Transverse colon (tissue), 4 donors: Measurements from ENCODE around the gene UCK1. TPM values are rescaled to one million over a fixed set of nuclear protein-coding genes. Genes with fewer than 3 reads are reported as not detected.

Experiments used
- DNase-seq: peaks from one replicate; pipeline ENCODE4 v3.0.0-alpha.2; 2019
- H3K27ac ChIP-seq, 4 donors: fragments of 200-600 bp; sonication (generic); 2 replicates each; pipeline ENCODE4 v1.5.1; 2016 to 2018; ENCODE audit warnings: inconsistent platforms in 4 of 4
- H3K27me3 ChIP-seq: fragments of 200-600 bp; sonication (generic); 2 replicates; pipeline ENCODE4 v1.5.1; 2017; ENCODE audit warnings: inconsistent platforms
- H3K36me3 ChIP-seq, 4 donors: fragments of 200-600 bp; sonication (generic); 2 replicates each; pipeline ENCODE4 v1.5.1; 2017 to 2019; ENCODE audit warnings: inconsistent platforms in 4 of 4
- H3K4me1 ChIP-seq, 4 donors: fragments of 200-600 bp; sonication (generic); 2 replicates each; pipeline ENCODE4 v1.5.1; 2017 to 2020; ENCODE audit warnings: inconsistent platforms in 4 of 4
- H3K4me3 ChIP-seq, 4 donors: fragments of 200-600 bp; sonication (generic); 1 replicate in 1 of 4; 2 replicates in 3 of 4; pipeline versions ENCODE4 v1.5.1 to v1.6.1; 2017 to 2019; ENCODE audit warnings: inconsistent platforms in 4 of 4
- H3K9me3 ChIP-seq, 2 donors: fragments of 200-600 bp; sonication (generic); 2 replicates each; pipeline ENCODE4 v1.5.1; 2017 to 2019; ENCODE audit warnings: inconsistent platforms in 2 of 2
- CTCF ChIP-seq, 5 experiments: fragments of 200-600 bp in 3 of 5; fragments of 450-650 bp in 2 of 5; sonication (generic) in 3 of 5; IDR thresholded peaks; 1 replicate in 2 of 5; 2 replicates in 3 of 5; pipeline ENCODE4 v1.5.1; 2016 to 2017; ENCODE audit warnings: antibody characterized with exemption in 5 of 5, inconsistent platforms in 3 of 5, mild to moderate bottlenecking in 2 of 5, moderate library complexity in 1 of 5
- EP300 ChIP-seq: sonication (generic); formaldehyde crosslinking; IDR thresholded peaks from one replicate; pipeline ENCODE4 v1.6.1; 2017; ENCODE audit warnings: antibody characterized with exemption, low read depth
- POLR2A ChIP-seq: fragments of 450-650 bp; IDR thresholded peaks from one replicate; pipeline ENCODE4 v1.6.1; 2016; ENCODE audit warnings: antibody characterized with exemption, mild to moderate bottlenecking, moderate library complexity
- POLR2AphosphoS5 ChIP-seq, 3 donors: sonication (generic); formaldehyde crosslinking; IDR thresholded peaks; one replicate each; pipeline ENCODE4 v1.6.1; 2016; ENCODE audit warnings: antibody characterized with exemption in 3 of 3
- WGBS, 2 donors: methylation state at CpG; one replicate each; pipeline ENCODE4 v1.1.5; 2018; ENCODE audit warnings: low coverage in 1 of 2; 5-methylcytosine and 5-hydroxymethylcytosine counted together
- in situ Hi-C, 4 donors: fragments of 200-750 bp; cut with MboI; loops; one replicate each; pipeline versions ENCODE4 v1.15.0 to v1.15.1; 2017; ENCODE audit warnings: low sequenced_read_pairs in 3 of 4, low pct_ligation_motif_present in 1 of 4, low pct_unique_long_range_greater_than_20kb in 1 of 4
- intact Hi-C: fragments of 100-400 bp; cut with DNase I; formaldehyde crosslinking; loops from one replicate; pipeline ENCODE4 v1.15.1; 2023; ENCODE audit warnings: low total_unique reads
- total RNA-seq, 4 donors: library from RNA; depleted of rRNA; stranded (reverse); fragments of >200 nt; gene quantifications; one replicate each; pipeline ENCODE4 v1.1.0, GENCODE V29; 2016

The UCK1 gene
- total RNA-seq, 4 donors from 2014 or later = 10.5 to 63.6 (median 35.3) TPM

GRCh38 chr9:131562032-131562959 lies 31.2 kb upstream of the UCK1 start:
- Histone ChIP-seq H3K4me1 (no peaks in the 10 kb centered on the region), H3K27ac (no peak overlapping the region), H3K36me3 (no peaks in the 10 kb centered on the region), H3K9me3 (no peaks in the 10 kb centered on the region), H3K4me3 (no peak overlapping the region), H3K27me3 (no peaks in the 10 kb centered on the region)
- no peak for DNase-seq
- 56 to 73% methylated on average over 8 to 9 of the region's 9 CpGs for WGBS, 2 donors
- TF ChIP-seq POLR2AphosphoS5 (IDR thresholded peaks at IDR 0.05) (no peak), POLR2A (no peak), CTCF (IDR thresholded peaks at IDR 0.05) (no peak), EP300 (no peak)
- intact Hi-C loops = no loop called here
- in situ Hi-C loops = loop anchor here in 1 of 4 donors (25.0 kb wide), 1 partner anchor 700 kb away; no protein-coding TSS in a partner anchor

- H3K27ac ChIP-seq = no peak overlapping the region
- WGBS, 2 donors = 60% methylated on average over 1 of the region's 1 CpG; no CpG with 5 or more reads in 1 of the 2 donors
- H3K36me3 ChIP-seq = no peaks in the 10 kb centered on the region
- no peak for DNase-seq
- in situ Hi-C loops (loop anchor here in 1 of 4 donors (25.0 kb wide), 1 partner anchor 703 kb away; no protein-coding TSS in a partner anchor), intact Hi-C loops (no loop called here)
- peaks cover 15% of the 10 kb centered on the region for H3K27me3 ChIP-seq
- H3K4me1 ChIP-seq = no peaks in the 10 kb centered on the region
- H3K9me3 ChIP-seq = no peaks in the 10 kb centered on the region
- H3K4me3 ChIP-seq = no peak overlapping the region
- TF ChIP-seq POLR2A (no peak), POLR2AphosphoS5 (IDR thresholded peaks at IDR 0.05) (no peak), CTCF (IDR thresholded peaks at IDR 0.05) (no peak), EP300 (no peak)
These were observed 28.4 kb upstream of the UCK1 start for GRCh38 chr9:131559421-131560000.

- Histone ChIP-seq H3K36me3 (no peaks in the 10 kb centered on the region), H3K4me1 (no peaks in the 10 kb centered on the region), H3K4me3 (no peak overlapping the region), H3K27ac (no peak overlapping the region), H3K27me3 (peaks cover 29% of the 10 kb centered on the region), H3K9me3 (no peaks in the 10 kb centered on the region)
- in situ Hi-C loops = loop anchor here in 1 of 4 donors (25.0 kb wide), 1 partner anchor 704 kb away; no protein-coding TSS in a partner anchor
- WGBS, 2 donors = 94% methylated on average over 25 of the region's 25 CpGs; no CpG with 5 or more reads in 1 of the 2 donors
- intact Hi-C loops = no loop called here
- no peak for DNase-seq
- TF ChIP-seq EP300 (no peak), POLR2AphosphoS5 (IDR thresholded peaks at IDR 0.05) (no peak)
These were observed 26.9 kb upstream of the UCK1 start for GRCh38 chr9:131557855-131558548.

GRCh38 chr9:131555841-131556673 lies 25.0 kb upstream of the UCK1 start:
- Histone ChIP-seq H3K27ac (no peak overlapping the region), H3K4me1 (no peaks in the 10 kb centered on the region), H3K36me3 (no peaks in the 10 kb centered on the region), H3K4me3 (no peak overlapping the region), H3K27me3 (peaks cover 29% of the 10 kb centered on the region), H3K9me3 (no peaks in the 10 kb centered on the region)
- no peak for DNase-seq
- in situ Hi-C loops = loop anchor here in 1 of 4 donors (25.0 kb wide), 1 partner anchor 706 kb away; no protein-coding TSS in a partner anchor
- intact Hi-C loops = no loop called here
- WGBS, 2 donors = 80 to 93% methylated on average over 2 to 15 of the region's 15 CpGs
- TF ChIP-seq CTCF (IDR thresholded peaks at IDR 0.05) (no peak), EP300 (no peak), POLR2AphosphoS5 (IDR thresholded peaks at IDR 0.05) (no peak)
